ENCODE results near the gene C11orf98.
"Not testable (repeated sequence)": the region's sequence is repeated elsewhere in the genome, so short reads cannot be mapped to it uniquely, and the experiment has no call there.

Gene C11orf98

DNA sequence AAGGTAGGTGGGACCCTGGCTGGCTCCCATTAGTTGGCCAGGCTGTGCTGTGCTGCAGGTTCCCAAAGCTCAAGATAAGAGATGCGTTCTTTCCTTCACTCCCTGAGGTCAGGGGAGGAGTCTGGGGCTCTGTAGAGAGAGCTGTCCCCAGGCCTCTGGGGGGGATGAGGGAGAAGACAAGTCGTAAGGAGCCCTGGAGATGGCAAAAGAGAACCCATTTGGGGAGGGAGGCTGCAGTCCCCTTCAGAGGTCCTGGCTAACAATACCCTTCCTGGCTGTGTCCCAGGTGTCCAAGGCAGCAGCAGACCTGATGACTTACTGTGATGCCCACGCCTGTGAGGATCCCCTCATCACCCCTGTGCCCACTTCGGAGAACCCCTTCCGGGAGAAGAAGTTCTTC is 43.4 kb upstream of the C11orf98 start:
- TF ChIP-seq, protein P1, sequence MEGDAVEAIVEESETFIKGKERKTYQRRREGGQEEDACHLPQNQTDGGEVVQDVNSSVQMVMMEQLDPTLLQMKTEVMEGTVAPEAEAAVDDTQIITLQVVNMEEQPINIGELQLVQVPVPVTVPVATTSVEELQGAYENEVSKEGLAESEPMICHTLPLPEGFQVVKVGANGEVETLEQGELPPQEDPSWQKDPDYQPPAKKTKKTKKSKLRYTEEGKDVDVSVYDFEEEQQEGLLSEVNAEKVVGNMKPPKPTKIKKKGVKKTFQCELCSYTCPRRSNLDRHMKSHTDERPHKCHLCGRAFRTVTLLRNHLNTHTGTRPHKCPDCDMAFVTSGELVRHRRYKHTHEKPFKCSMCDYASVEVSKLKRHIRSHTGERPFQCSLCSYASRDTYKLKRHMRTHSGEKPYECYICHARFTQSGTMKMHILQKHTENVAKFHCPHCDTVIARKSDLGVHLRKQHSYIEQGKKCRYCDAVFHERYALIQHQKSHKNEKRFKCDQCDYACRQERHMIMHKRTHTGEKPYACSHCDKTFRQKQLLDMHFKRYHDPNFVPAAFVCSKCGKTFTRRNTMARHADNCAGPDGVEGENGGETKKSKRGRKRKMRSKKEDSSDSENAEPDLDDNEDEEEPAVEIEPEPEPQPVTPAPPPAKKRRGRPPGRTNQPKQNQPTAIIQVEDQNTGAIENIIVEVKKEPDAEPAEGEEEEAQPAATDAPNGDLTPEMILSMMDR (IDR thresholded peaks at IDR 0.05; ENCODE audit: low read depth, low read length), result no peak

DNA sequence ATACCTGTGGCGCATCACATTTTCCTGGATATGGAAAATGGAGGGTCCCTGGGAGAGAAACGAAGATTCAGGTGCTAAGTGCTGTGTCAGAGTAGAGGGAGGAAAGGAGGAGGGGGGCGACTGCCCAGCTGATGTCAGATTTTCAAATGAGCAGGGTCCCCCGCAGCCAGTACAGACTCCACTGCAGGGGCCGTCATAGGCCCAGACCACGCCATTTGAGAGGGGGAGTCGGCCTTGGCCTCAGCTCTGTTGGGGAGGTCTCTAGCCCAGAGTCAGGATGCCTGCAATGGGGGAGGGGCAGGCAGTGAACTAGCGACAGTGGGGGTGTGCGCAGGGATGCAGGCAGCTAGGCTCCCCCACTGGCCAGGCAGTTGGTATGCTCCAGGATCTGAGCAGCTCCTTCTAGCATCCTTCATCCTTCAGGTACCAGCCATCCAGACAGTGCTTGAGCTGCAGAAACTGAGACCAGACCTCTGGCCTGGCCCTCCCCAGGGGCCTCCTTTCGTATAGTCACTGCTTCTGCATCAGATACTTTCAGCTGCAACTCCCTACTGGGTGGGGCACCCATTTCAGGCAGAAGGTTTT is 42.4 kb upstream of the C11orf98 start, which contains the start of the genes BSCL2 and GNG3:
Gene BSCL2, minus strand, starts transcription at position 148 of the 585 bp plus-strand sequence. CDS start 229 bp downstream, outside the sequence.
Gene GNG3, plus strand, starts transcription at position 400 of the 585 bp plus-strand sequence. CDS start 620 bp downstream, outside the sequence.
- no peak for DNase-seq (ENCODE audit: extremely low read depth, low read depth)

More for the DNA sequence above, 43.4 kb upstream of the C11orf98 start:
- DNase-seq (ENCODE audit: extremely low read depth, low read depth), result no peak

DNA sequence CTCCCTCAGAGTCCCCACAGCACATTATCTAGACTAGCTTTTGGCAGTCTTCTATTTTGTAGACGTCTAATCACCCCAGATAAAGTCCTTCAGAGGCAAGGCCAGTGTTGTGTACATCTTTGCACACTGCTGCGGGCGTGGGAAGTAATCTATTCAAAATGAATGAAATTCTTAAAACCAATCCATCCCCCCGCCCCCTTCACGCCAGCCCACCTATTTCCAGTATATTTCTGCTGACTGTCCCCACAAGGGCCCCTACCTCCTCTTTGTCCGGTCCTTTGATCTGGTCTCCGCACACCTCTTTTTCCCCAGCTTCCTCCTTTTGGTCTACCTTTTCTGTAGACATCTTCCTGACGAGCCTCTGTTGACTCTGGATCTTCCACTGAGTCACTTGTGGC is 41.8 kb upstream of the C11orf98 start:
- TF ChIP-seq, protein P1 (IDR thresholded peaks at IDR 0.05; ENCODE audit: low read depth, low read length), result no peak
- DNase-seq (ENCODE audit: extremely low read depth, low read depth), result no peak

More for the DNA sequence above, 42.4 kb upstream of the C11orf98 start, which contains the start of the genes BSCL2 and GNG3:
- TF ChIP-seq, protein P1 (IDR thresholded peaks at IDR 0.05; ENCODE audit: low read depth, low read length), result no peak

DNA sequence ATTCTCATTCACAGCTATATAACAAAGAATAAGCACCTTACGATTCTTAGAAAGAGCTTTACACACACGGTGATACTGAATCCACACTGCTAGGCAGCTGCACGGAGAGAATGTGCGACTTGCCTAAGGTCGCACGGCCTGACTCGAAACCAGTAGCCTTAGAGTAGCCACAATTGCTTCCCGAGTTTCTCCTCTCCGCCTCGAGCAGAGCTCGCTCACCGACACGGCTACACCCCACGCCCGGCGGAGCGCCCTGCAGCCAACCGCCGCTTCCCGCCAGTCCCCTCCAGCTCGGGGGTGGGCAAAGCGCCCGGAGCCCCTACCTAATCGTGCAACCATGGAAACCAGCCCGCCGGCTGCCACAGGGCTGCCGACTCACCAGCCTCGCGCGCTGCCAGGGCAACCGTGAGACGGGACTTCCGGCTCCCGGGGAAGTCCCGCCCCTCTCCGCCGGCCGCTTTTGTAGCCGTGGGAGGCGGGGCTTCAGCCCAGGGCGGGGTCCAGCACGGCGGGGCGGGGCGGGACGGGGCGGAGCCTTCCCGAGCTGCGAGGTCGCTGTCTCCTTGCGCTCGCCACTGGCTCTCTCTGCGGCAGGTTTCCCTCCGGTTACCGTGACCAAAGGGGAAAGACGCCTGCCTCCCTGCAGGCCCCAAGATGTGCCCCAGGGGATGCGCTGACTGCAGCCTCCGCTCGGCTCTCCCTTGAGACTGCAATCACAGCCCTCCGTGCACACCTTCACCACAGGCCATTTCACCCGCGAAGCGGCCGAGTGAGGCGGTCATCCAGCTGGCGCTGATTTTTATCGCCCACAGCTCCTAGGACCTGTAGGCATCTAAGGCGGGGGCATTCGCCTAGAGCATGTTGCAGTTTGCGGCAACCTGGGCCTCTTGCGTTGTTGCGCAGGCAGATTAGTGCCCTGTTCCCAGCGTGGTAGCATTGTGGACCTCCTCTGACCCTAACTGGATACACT is 41.2 kb upstream of the C11orf98 start:
- peak; percentile 87 for DNase-seq (ENCODE audit: extremely low read depth, low read depth)
- TF ChIP-seq, protein P1 (IDR thresholded peaks at IDR 0.05; ENCODE audit: low read depth, low read length), result no peak

DNA sequence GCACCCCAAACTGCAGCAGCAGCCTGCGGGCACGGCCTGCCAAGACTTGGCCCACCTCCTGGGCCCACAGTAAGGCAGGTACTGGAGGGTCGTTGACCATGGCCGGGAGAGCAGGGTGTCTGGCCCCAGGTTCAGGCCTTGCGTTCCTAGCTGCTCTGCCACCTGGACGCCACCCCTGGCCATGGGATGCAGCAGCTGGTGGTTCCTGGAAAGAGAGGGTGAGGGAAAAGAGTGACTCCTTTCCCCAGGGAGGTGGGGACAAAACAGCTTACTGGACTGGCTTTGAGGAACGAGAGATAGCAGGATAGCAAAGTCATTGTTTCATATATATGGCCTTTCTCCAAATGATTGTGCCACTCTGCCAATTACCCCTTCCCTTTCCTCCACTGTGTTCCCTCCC is 40.4 kb upstream of the C11orf98 start:
- no peak for DNase-seq (ENCODE audit: extremely low read depth, low read depth)

DNA sequence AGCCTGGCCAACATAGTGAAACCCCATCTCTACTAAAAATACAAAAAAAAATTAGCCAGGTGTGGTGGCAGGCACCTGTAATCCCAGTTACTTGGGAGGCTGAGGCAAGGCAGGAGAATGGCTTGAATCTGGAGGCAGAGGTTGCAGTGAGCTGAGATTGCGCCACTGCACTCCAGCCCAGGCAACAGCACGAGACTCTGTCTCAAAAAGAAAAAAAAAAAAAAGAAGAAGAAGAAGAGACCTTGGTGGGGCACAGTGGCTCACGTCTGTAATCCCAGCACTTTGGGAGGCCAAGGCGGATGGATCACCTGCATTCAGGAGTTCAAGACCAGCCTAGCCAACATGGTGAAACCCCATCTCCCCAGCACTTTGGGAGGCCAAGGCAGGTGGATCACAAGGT is 38.9 kb upstream of the C11orf98 start:
- DNase-seq (ENCODE audit: extremely low read depth, low read depth), result not testable (repeated sequence)

More for the DNA sequence above, 40.4 kb upstream of the C11orf98 start:
- TF ChIP-seq, protein P1 (IDR thresholded peaks at IDR 0.05; ENCODE audit: low read depth, low read length), result no peak

DNA sequence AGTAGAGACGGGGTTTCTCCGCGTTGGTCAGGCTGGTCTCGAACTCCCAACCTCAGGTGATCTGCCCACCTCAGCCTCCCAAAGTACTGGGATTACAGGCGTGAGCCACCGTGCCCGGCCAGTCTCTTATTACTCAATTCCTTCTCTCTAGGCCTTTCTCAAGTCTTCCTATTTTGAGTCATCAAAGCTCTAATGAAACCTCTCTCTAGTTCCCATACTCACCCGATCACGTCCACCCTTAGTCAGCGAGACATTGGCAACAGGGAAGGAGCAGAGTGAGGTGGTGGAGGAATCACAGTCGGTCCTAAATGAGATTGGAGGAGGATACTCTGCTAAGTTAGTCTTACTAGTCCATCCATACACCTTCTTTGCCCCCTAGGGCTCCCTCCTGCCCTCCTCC is 37.2 kb upstream of the C11orf98 start:
- no peak for DNase-seq (ENCODE audit: extremely low read depth, low read depth)
- TF ChIP-seq, protein P1 (IDR thresholded peaks at IDR 0.05; ENCODE audit: low read depth, low read length), result no peak

All from AG09319 (cell line).